H1 (cell line): ENCODE results near the gene NKAIN2. TPM values are rescaled to one million over a fixed set of nuclear protein-coding genes. Genes with fewer than 3 reads are reported as not detected.

ENCODE experiments used
- CTCF ChIA-PET: fragments of 300-600 bp; sonication (Branson Sonifier 250); formaldehyde crosslinking; loops from one replicate; lab custom pipeline; 2021; ENCODE audit not compliant: partially characterized antibody; lab: Charles Lee
- POLR2A ChIA-PET: fragments of 300-600 bp; sonication (Branson Sonifier 250); formaldehyde crosslinking; loops from one replicate; lab custom pipeline; 2021; ENCODE audit warnings: inconsistent platforms; ENCODE audit not compliant: partially characterized antibody; lab: Charles Lee
- DNase-seq, 2 experiments: peaks; one replicate each; pipeline versions ENCODE4 v3.0.0 to v3.0.0-alpha.2; 2010 to 2022; ENCODE audit warnings: low spot score in 2 of 2, low read depth in 1 of 2, mixed read lengths in 1 of 2
- FAIRE-seq: peaks from 2 replicates; lab custom pipeline; 2011; peaks lifted over from hg19 to GRCh38; lab: Jason Lieb, UNC
- H2AFZ ChIP-seq: 2 replicates; pipeline ENCODE4 v1.8.1; 2012; ENCODE audit warnings: low read length, inconsistent platforms
- H2AK5ac ChIP-seq: 2 replicates; pipeline ENCODE4 v1.6.1; 2013; ENCODE audit warnings: low read depth, low read length
- H2BK120ac ChIP-seq: replicated peaks from 2 replicates; pipeline ENCODE3; 2013; ENCODE audit warnings: low read depth, low read length, inconsistent platforms
- H2BK12ac ChIP-seq: 2 replicates; pipeline ENCODE4 v1.6.1; 2013; ENCODE audit warnings: low read depth, low read length
- H2BK15ac ChIP-seq: 2 replicates; pipeline ENCODE4 v1.6.1; 2013; ENCODE audit warnings: low read length
- H2BK20ac ChIP-seq: 2 replicates; pipeline ENCODE4 v1.6.1; 2013; ENCODE audit warnings: low read length
- H2BK5ac ChIP-seq: 2 replicates; pipeline ENCODE4 v1.6.1; 2013; ENCODE audit warnings: low read depth, low read length
- H3K14ac ChIP-seq: 2 replicates; pipeline ENCODE4 v1.6.1; 2013; ENCODE audit warnings: inconsistent platforms; ENCODE audit not compliant: insufficient read length
- H3K18ac ChIP-seq: 2 replicates; pipeline ENCODE4 v1.6.1; 2013; ENCODE audit warnings: low read length; ENCODE audit errors: extremely low read depth
- H3K23ac ChIP-seq: 2 replicates; pipeline ENCODE4 v1.6.1; 2013; ENCODE audit warnings: inconsistent platforms; ENCODE audit not compliant: insufficient read length
- H3K23me2 ChIP-seq: 2 replicates; pipeline ENCODE4 v1.6.1; 2013; ENCODE audit warnings: low read depth, low read length
- H3K27ac ChIP-seq: 2 replicates; pipeline ENCODE4 v1.6.1; 2011; ENCODE audit warnings: low read depth, low read length, inconsistent platforms
- H3K27me3 ChIP-seq, 4 experiments: replicated peaks in 1 of 4; 1 replicate in 1 of 4; 2 replicates in 3 of 4; pipeline versions ENCODE4 v1.6.1 to v1.8.1; 2011 to 2013; ENCODE audit warnings: low read length in 3 of 4, mild to moderate bottlenecking in 3 of 4, inconsistent platforms in 2 of 4, mixed read lengths in 2 of 4, moderate library complexity in 1 of 4; ENCODE audit not compliant: control insufficient read depth in 3 of 4, insufficient read depth in 3 of 4; ENCODE audit errors: extremely low read depth in 1 of 4
- H3K36me3 ChIP-seq, 4 experiments: 2 replicates each; pipeline versions ENCODE4 v1.6.1 to v1.8.1; 2011 to 2013; ENCODE audit warnings: mild to moderate bottlenecking in 4 of 4, low read length in 3 of 4, moderate library complexity in 2 of 4, control low read depth in 1 of 4, inconsistent platforms in 1 of 4; ENCODE audit not compliant: insufficient read depth in 4 of 4, control insufficient read depth in 2 of 4
- H3K4ac ChIP-seq: replicated peaks from 2 replicates; pipeline ENCODE3; 2013; ENCODE audit warnings: low read length, low read depth, mixed read lengths, inconsistent platforms; ENCODE audit not compliant: insufficient read length
- H3K4me1 ChIP-seq, 4 experiments: replicated peaks in 1 of 4; 1 replicate in 1 of 4; 2 replicates in 3 of 4; pipeline versions ENCODE4 v1.6.1 to v1.8.1; 2011 to 2013; ENCODE audit warnings: low read length in 3 of 4, inconsistent platforms in 2 of 4, mixed read lengths in 1 of 4; ENCODE audit not compliant: insufficient read depth in 4 of 4, control insufficient read depth in 3 of 4
- H3K4me2 ChIP-seq, 2 experiments: 2 replicates each; pipeline versions ENCODE4 v1.6.1 to v1.8.1; 2011 to 2013; ENCODE audit warnings: low read depth in 2 of 2, low read length in 2 of 2, control low read depth in 1 of 2, inconsistent platforms in 1 of 2, mild to moderate bottlenecking in 1 of 2; ENCODE audit not compliant: insufficient read depth in 1 of 2
- H3K4me3 ChIP-seq, 4 experiments: fragments of 200-600, 300-600 bp in 1 of 4; sonication (generic), shearing (Covaris generic), sonication (Bioruptor Twin) in 1 of 4; 2 replicates each; pipeline versions ENCODE4 v1.5.1 to v1.8.1; 2011 to 2016; ENCODE audit warnings: low read length in 4 of 4, low read depth in 3 of 4, control low read depth in 2 of 4, inconsistent platforms in 2 of 4, mild to moderate bottlenecking in 2 of 4, mixed read lengths in 1 of 4, moderate library complexity in 1 of 4; ENCODE audit not compliant: insufficient read depth in 2 of 4; ENCODE audit errors: extremely low read depth in 1 of 4
- H3K56ac ChIP-seq: replicated peaks from 2 replicates; pipeline ENCODE3; 2013; ENCODE audit warnings: low read depth, mild to moderate bottlenecking, mixed read lengths, low read length, inconsistent platforms; ENCODE audit not compliant: insufficient read length
- H3K79me1 ChIP-seq: 2 replicates; pipeline ENCODE4 v1.6.1; 2013; ENCODE audit warnings: low read depth, low read length, control low read depth
- H3K79me2 ChIP-seq, 2 experiments: 2 replicates each; pipeline versions ENCODE4 v1.6.1 to v1.8.1; 2012 to 2013; ENCODE audit warnings: low read length in 2 of 2, mild to moderate bottlenecking in 2 of 2, inconsistent platforms in 1 of 2; ENCODE audit not compliant: insufficient read depth in 2 of 2, control insufficient read depth in 1 of 2
- H3K9ac ChIP-seq, 4 experiments: replicated peaks in 1 of 4; 1 replicate in 1 of 4; 2 replicates in 3 of 4; pipeline versions ENCODE4 v1.6.1 to v1.8.1; 2011 to 2013; ENCODE audit warnings: low read depth in 3 of 4, low read length in 3 of 4, control low read depth in 2 of 4, mild to moderate bottlenecking in 2 of 4, moderate library complexity in 2 of 4, inconsistent platforms in 1 of 4; ENCODE audit errors: extremely low read depth in 1 of 4
- H3K9me3 ChIP-seq, 2 experiments: 2 replicates each; pipeline versions ENCODE4 v1.6.1 to v1.8.1; 2012 to 2013; ENCODE audit warnings: mild to moderate bottlenecking in 2 of 2, moderate library complexity in 2 of 2, control low read depth in 1 of 2, inconsistent platforms in 1 of 2, low read depth in 1 of 2, low read length in 1 of 2, mixed read lengths in 1 of 2; ENCODE audit not compliant: insufficient read depth in 2 of 2
- H4K20me1 ChIP-seq, 2 experiments: replicated peaks in 1 of 2; 2 replicates each; pipeline versions ENCODE3 to v1.8.1; 2011 to 2013; ENCODE audit warnings: inconsistent platforms in 2 of 2, low read length in 2 of 2, mild to moderate bottlenecking in 1 of 2; ENCODE audit not compliant: insufficient read depth in 2 of 2, control insufficient read depth in 1 of 2
- H4K5ac ChIP-seq: 2 replicates; pipeline ENCODE4 v1.6.1; 2013; ENCODE audit warnings: low read length, low read depth, mixed read lengths, inconsistent platforms; ENCODE audit not compliant: insufficient read length
- H4K8ac ChIP-seq: 2 replicates; pipeline ENCODE4 v1.8.0; 2013; ENCODE audit warnings: mild to moderate bottlenecking, moderate library complexity, low read length, inconsistent platforms; ENCODE audit not compliant: insufficient read depth; ENCODE audit errors: extremely low read depth
- H4K91ac ChIP-seq: replicated peaks from 2 replicates; pipeline ENCODE3; 2013; ENCODE audit warnings: low read length, mixed read lengths, inconsistent platforms; ENCODE audit not compliant: insufficient read length
- BCL11A ChIP-seq, 2 experiments: IDR thresholded peaks; one replicate each; pipeline ENCODE4 v1.6.1; 2011; ENCODE audit warnings: low read depth in 2 of 2, low read length in 2 of 2, mild to moderate bottlenecking in 2 of 2
- CTBP2 ChIP-seq: IDR thresholded peaks from 2 replicates; pipeline ENCODE4 v1.7.0; 2011; ENCODE audit warnings: borderline replicate concordance, mild to moderate bottlenecking, moderate library complexity, mixed read lengths, low read length; ENCODE audit not compliant: insufficient read depth, insufficient read length
- EZH2 ChIP-seq: fragments of 200-600 bp; sonication (generic); IDR thresholded peaks from 2 replicates; pipeline ENCODE4 v1.7.1; 2012; ENCODE audit warnings: low read depth, mild to moderate bottlenecking, moderate library complexity, low read length, inconsistent platforms; ENCODE audit not compliant: severe bottlenecking
- JUND ChIP-seq: IDR thresholded peaks from 2 replicates; pipeline ENCODE4 v1.6.1; 2011; ENCODE audit warnings: mild to moderate bottlenecking, improper control_type of control experiment, low read length
- KDM5A ChIP-seq: fragments of 200-600 bp; IDR thresholded peaks from 2 replicates; pipeline ENCODE4 v1.7.1; 2012; ENCODE audit warnings: mild to moderate bottlenecking, low read length, inconsistent platforms, mixed read lengths
- PHF8 ChIP-seq: fragments of 200-600 bp; sonication (generic); conservative IDR thresholded peaks from 2 replicates; pipeline ENCODE4 v1.7.1; 2012; ENCODE audit warnings: low read depth, mild to moderate bottlenecking, inconsistent platforms, low read length, moderate library complexity
- POLR2A ChIP-seq, 2 experiments: IDR thresholded peaks; 1 replicate in 1 of 2; 2 replicates in 1 of 2; pipeline ENCODE4 v1.6.1; 2011; ENCODE audit warnings: low read depth in 2 of 2, low read length in 2 of 2, mild to moderate bottlenecking in 2 of 2; ENCODE audit errors: control extremely low read depth in 1 of 2
- POU5F1 ChIP-seq: IDR thresholded peaks from 2 replicates; pipeline ENCODE4 v1.6.1; 2011; ENCODE audit warnings: low read depth, mild to moderate bottlenecking, low read length, moderate library complexity
- RXRA ChIP-seq: IDR thresholded peaks from 2 replicates; pipeline ENCODE4 v1.6.1; 2011; ENCODE audit warnings: low read depth, mild to moderate bottlenecking, low read length, moderate library complexity; ENCODE audit not compliant: insufficient read depth
- SP1 ChIP-seq: IDR thresholded peaks from 2 replicates; pipeline ENCODE4 v1.6.1; 2011; ENCODE audit warnings: low read depth, low read length
- TEAD4 ChIP-seq: IDR thresholded peaks from 2 replicates; pipeline ENCODE4 v1.6.1; 2012; ENCODE audit warnings: low read depth, low read length, inconsistent platforms, mixed read lengths
- YY1 ChIP-seq: IDR thresholded peaks from 2 replicates; pipeline ENCODE4 v1.6.1; 2011; ENCODE audit warnings: low read depth, mild to moderate bottlenecking, low read length
- ZNF274 ChIP-seq: IDR thresholded peaks from 2 replicates; pipeline ENCODE4 v1.7.0; 2012; ENCODE audit warnings: low read length, borderline replicate concordance; ENCODE audit errors: extremely low read depth
- WGBS, 2 experiments: shearing (Covaris generic) in 1 of 2; methylation state at CpG; one replicate each; pipeline versions ENCODE4 v1.1.6 to v1.1.7; 2013 to 2015; ENCODE audit warnings: low lambda C conversion rate in 2 of 2, mixed read lengths in 2 of 2, inconsistent platforms in 1 of 2, low coverage in 1 of 2, missing lambda C conversion rate in 1 of 2; ENCODE audit not compliant: insufficient replicate concordance in 2 of 2, insufficient coverage in 1 of 2, insufficient read length in 1 of 2; ENCODE audit errors: extremely low coverage in 1 of 2, missing lambda C conversion rate in 1 of 2; 5-methylcytosine and 5-hydroxymethylcytosine counted together
- polyA plus RNA-seq, 7 experiments: library from polyadenylated mRNA; depleted of rRNA in 3 of 7; stranded (reverse) in 5 of 7; unstranded in 2 of 7; fragments of >200 nt in 5 of 7; fragments of 200-250 nt in 2 of 7; gene quantifications; 1 replicate in 5 of 7; 2 replicates in 1 of 7; 4 replicates in 1 of 7; pipeline versions ENCODE4 v1.2.1 to v1.2.3, GENCODE V29; 2011 to 2013; ENCODE audit warnings: missing spikeins in 2 of 7, mixed read lengths in 2 of 7
- total RNA-seq: library from RNA; stranded (reverse); fragmentation: NEBNext Ultra II Directional; extraction: Animal tissue kit (Norgen Biotek cat#: 25700); gene quantifications from 2 replicates; pipeline ENCODE4 v1.2.1, GENCODE V29; 2021
- TF ChIP-seq, protein P1 (sequence below): IDR thresholded peaks from 2 replicates; pipeline ENCODE4 v1.6.1; 2011; ENCODE audit warnings: low read length, improper control_type of control experiment

NKAIN2 gene
- total and polyA plus RNA-seq, 2 of the 8 experiments (the other 6 are each of a cell fraction or from before 2014, with no cell fraction given), result 0.20 to 0.34 TPM

DNA sequence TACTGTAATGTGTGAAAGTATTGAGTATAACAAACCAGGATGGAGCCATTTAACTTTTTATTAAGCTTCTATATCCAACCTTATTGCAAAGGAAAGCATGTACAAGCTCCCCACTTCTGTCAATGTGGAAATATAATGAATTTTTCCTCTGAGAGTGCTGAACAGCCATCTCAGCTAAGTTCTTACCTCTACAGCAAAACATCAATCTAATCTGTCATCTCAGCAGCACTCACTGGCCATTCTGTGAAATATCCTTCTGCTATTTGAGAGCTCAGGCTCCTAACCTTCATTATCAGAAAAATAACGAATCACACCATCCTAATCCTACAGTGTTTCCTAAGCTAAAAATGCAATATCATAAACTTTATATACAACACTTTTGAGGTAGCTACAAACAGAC, 964.6 kb downstream of the NKAIN2 start:
- H3K4me1 ChIP-seq, result no peaks in the 10 kb centered on the region

More for the DNA sequence above, 964.6 kb downstream of the NKAIN2 start:
- Histone ChIP-seq H3K27ac (no peak overlapping the region), H3K56ac (no peak overlapping the region), H3K9ac (no peak overlapping the region), H2BK12ac (no peak overlapping the region), H3K23ac (no peak overlapping the region), H4K20me1 (no peaks in the 10 kb centered on the region), H3K4me2 (no peak overlapping the region), H3K23me2 (no peaks in the 10 kb centered on the region), H2AK5ac (no peak overlapping the region), H4K5ac (no peak overlapping the region), H3K18ac (no peak overlapping the region), H4K8ac (no peak overlapping the region), H3K4ac (no peak overlapping the region), H2BK5ac (no peak overlapping the region), H3K27me3 (peaks cover 0 to 1% (median 0%) of the 10 kb centered on the region in 4 experiments; a peak in 1 of 7 replicates), H3K79me2 (no peaks in the 10 kb centered on the region), H3K14ac (no peak overlapping the region), H2BK120ac (no peak overlapping the region), H2BK20ac (no peak overlapping the region), H3K9me3 (no peaks in the 10 kb centered on the region), H3K4me3 (no peak overlapping the region), H2AFZ (no peak overlapping the region), H3K79me1 (no peaks in the 10 kb centered on the region), H4K91ac (no peak overlapping the region), H2BK15ac (no peak overlapping the region), H3K36me3 (no peaks in the 10 kb centered on the region)
- no peak for TF ChIP-seq CTBP2
- TF ChIP-seq PHF8, result no peak
- no peak for TF ChIP-seq ZNF274
- TF ChIP-seq TEAD4, result no peak
- no peak for TF ChIP-seq POU5F1
- TF ChIP-seq BCL11A (IDR thresholded peaks at IDR 0.05; ENCODE audit: low read depth in 2 of 2, low read length in 2 of 2), result no peak
- TF ChIP-seq JUND, result no peak
- TF ChIP-seq KDM5A, result no peak
- TF ChIP-seq, protein P1, sequence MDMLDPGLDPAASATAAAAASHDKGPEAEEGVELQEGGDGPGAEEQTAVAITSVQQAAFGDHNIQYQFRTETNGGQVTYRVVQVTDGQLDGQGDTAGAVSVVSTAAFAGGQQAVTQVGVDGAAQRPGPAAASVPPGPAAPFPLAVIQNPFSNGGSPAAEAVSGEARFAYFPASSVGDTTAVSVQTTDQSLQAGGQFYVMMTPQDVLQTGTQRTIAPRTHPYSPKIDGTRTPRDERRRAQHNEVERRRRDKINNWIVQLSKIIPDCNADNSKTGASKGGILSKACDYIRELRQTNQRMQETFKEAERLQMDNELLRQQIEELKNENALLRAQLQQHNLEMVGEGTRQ, result no peak
- TF ChIP-seq YY1, result no peak
- TF ChIP-seq EZH2, result no peak
- no peak for TF ChIP-seq SP1
- TF ChIP-seq RXRA, result no peak
- TF ChIP-seq POLR2A (IDR thresholded peaks at IDR 0.05; ENCODE audit: control extremely low read depth in 1 of 2, low read depth in 2 of 2, low read length in 2 of 2), result no peak
- 95% methylated on average over 1 of the region's 1 CpG; no CpG with 5 or more reads in 1 of the 2 experiments for WGBS, 2 experiments
- no peak for FAIRE-seq
- ChIA-PET POLR2A (no interaction called here), CTCF (interaction anchor here (0.7 to 0.8 kb wide), 2 partner anchors 76 to 236 kb away, joined by 3 read pairs; no protein-coding TSS in a partner anchor)
- DNase-seq, result no peak
